ENCODE measurements around the gene RGS12.

DNA sequence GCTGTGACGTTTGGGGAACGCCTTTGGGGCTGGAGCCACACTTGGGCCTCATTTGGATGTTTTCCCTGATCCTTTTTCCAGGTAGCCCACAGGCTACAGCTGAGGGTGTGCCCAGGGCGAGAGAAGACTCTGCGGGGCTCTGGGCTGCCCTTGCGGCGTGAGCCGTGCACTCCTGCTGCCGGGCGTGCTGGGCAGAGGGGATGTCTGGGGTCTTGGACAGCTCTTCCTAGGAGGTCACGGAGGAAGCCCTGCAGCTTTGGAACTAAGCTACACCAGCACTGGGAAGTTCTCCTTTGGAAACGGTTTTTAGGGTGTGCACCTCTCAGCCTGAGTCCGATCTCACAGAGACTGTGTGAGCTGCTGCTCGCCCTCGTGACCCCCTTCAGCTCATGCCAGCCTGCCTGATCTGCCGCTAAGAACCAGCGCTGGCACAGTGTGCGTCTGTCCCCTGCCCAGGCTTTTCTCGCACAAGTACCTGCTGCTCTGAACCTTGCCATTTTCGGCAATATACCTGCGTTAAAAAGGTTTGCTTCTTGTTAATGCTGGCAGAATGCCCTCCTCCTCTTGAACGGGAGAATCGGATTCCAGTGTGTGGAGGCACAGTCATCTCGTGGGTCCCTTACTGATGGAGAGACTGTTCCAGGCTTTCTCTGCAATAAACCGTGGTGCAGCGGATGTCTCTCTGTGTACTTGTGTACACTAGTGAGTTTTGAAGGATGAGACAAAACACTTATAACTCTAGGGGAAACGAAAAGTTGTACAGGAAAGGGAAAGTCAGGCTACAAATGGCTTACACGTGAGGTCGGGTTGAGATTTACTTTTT lies 29.6 kb upstream of the RGS12 start:
- no peak for TF ChIP-seq ELF4 (IDR thresholded peaks at IDR 0.05)
- TF ChIP-seq SUZ12 (IDR thresholded peaks at IDR 0.05) = no peak
- TF ChIP-seq BHLHE40 (IDR thresholded peaks at IDR 0.05; ENCODE audit: borderline replicate concordance) = no peak
- TF ChIP-seq, protein P1, sequence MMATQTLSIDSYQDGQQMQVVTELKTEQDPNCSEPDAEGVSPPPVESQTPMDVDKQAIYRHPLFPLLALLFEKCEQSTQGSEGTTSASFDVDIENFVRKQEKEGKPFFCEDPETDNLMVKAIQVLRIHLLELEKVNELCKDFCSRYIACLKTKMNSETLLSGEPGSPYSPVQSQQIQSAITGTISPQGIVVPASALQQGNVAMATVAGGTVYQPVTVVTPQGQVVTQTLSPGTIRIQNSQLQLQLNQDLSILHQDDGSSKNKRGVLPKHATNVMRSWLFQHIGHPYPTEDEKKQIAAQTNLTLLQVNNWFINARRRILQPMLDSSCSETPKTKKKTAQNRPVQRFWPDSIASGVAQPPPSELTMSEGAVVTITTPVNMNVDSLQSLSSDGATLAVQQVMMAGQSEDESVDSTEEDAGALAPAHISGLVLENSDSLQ (IDR thresholded peaks at IDR 0.05) = no peak
- no peak for TF ChIP-seq FOXM1 (IDR thresholded peaks at IDR 0.05; ENCODE audit: borderline replicate concordance)
- no peak for TF ChIP-seq SP1 (IDR thresholded peaks at IDR 0.05)
- no peak for TF ChIP-seq FOXA1 (IDR thresholded peaks at IDR 0.05)
- no peak for TF ChIP-seq L3MBTL2 (conservative IDR thresholded peaks at IDR 0.05)
- no peak for TF ChIP-seq ARNT (IDR thresholded peaks at IDR 0.05)
- TF ChIP-seq NFRKB (IDR thresholded peaks at IDR 0.05) = no peak
- no peak for TF ChIP-seq LEF1 (IDR thresholded peaks at IDR 0.05; ENCODE audit: borderline replicate concordance)
- no peak for TF ChIP-seq ZNF384 (IDR thresholded peaks at IDR 0.05)
